Tibial artery (tissue), 4 donors: ENCODE measurements around the gene DNAJC7.

Experiments
- DNase-seq, 2 donors: peaks; one replicate each; pipeline ENCODE4 v3.0.0-alpha.2; 2019
- H3K27ac ChIP-seq, 2 donors: fragments of 200-600 bp; sonication (generic) in 1 of 2; 1 replicate in 1 of 2; 2 replicates in 1 of 2; pipeline ENCODE4 v1.5.1; 2018 to 2019; ENCODE audit warnings: mild to moderate bottlenecking in 1 of 2
- H3K27me3 ChIP-seq, 2 donors: fragments of 200-600 bp; sonication (generic) in 1 of 2; one replicate each; pipeline versions ENCODE4 v1.5.1 to v1.6.0; 2016 to 2019
- H3K36me3 ChIP-seq, 3 donors: fragments of 200-600 bp; sonication (generic) in 2 of 3; one replicate each; pipeline ENCODE4 v1.5.1; 2016 to 2019; ENCODE audit warnings: mild to moderate bottlenecking in 2 of 3
- H3K4me1 ChIP-seq, 4 donors: fragments of 200-600 bp; sonication (generic) in 2 of 4; 1 replicate in 3 of 4; 2 replicates in 1 of 4; pipeline ENCODE4 v1.5.1; 2016 to 2019
- H3K4me3 ChIP-seq, 2 donors: fragments of 200-600 bp; sonication (generic) in 1 of 2; 1 replicate in 1 of 2; 2 replicates in 1 of 2; pipeline ENCODE4 v1.5.1; 2018 to 2019; ENCODE audit warnings: mild to moderate bottlenecking in 2 of 2
- H3K9me3 ChIP-seq, 3 donors: fragments of 200-600 bp; sonication (generic) in 1 of 3; one replicate each; pipeline ENCODE4 v1.5.1; 2016 to 2019
- intact Hi-C: fragments of 100-400 bp; cut with DNase I; formaldehyde crosslinking; loops from one replicate; pipeline ENCODE4 v1.15.0; 2023; ENCODE audit warnings: low total_unique reads
- TF ChIP-seq, protein P1 (sequence below), 2 experiments: fragments of 200-600 bp in 1 of 2; fragments of 450-650 bp in 1 of 2; IDR thresholded peaks; one replicate each; pipeline ENCODE4 v1.5.1; 2017 to 2019; ENCODE audit warnings: antibody characterized with exemption in 2 of 2, mild to moderate bottlenecking in 1 of 2, moderate library complexity in 1 of 2

The DNAJC7 gene, protein sequence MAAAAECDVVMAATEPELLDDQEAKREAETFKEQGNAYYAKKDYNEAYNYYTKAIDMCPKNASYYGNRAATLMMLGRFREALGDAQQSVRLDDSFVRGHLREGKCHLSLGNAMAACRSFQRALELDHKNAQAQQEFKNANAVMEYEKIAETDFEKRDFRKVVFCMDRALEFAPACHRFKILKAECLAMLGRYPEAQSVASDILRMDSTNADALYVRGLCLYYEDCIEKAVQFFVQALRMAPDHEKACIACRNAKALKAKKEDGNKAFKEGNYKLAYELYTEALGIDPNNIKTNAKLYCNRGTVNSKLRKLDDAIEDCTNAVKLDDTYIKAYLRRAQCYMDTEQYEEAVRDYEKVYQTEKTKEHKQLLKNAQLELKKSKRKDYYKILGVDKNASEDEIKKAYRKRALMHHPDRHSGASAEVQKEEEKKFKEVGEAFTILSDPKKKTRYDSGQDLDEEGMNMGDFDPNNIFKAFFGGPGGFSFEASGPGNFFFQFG

DNA sequence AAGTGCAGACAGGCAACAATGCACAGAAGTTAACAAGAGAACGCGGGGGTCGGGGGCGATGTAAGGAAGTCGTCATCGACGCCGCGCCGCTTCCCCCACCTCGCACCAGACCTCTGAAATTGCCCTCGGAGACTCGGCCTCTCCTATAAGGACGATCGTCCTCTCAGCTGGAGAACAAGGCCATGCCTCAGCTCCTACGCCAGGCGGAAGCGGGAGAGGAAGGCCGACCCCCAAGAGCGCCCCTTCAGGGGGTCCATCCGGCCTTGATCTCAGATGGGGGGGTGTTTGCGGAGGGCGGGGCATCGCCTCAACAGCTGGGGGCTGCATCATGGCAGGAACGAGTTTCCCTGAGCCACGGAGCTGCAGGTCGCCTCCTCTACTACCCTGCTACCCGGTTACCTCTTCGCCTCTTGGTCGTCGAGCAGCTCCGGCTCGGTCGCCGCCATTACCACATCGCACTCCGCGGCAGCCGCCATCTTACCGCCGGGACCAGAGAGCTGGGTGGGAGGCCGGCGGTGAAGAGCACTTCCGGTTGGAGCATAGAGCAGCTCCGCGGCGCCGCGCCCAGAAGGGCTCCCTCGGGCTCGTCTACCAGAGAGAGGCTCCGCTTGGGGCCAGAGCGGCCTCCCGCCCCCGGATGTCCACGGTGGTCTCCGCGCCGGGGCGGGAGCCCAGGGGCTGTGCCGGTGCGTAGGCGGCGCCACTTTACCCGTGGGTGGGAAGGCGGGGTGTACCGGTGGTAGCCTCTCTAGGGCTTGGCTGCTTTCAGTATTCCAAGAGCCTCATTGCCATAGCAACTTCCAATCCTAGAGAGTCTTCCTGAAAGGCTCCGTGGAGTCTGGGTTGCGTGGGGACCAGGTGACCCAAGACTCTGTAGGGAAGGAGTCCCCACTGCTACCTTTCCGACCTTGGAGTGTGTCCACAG is at the start of gene DNAJC7:
Gene DNAJC7, minus strand, starts transcription at position 499 of the 925 bp plus-strand sequence. Its CDS starts 23 bp downstream, at position 476.
- H3K27me3 ChIP-seq, result no peaks in the 10 kb centered on the region
- peaks cover 0 to 62% (median 55%) of the 10 kb centered on the region in 4 donors for H3K4me1 ChIP-seq
- H3K27ac ChIP-seq, result peak within 1 kb of the TSS; percentile 79 to 89
- peaks cover 2 to 9% (median 8%) of the 10 kb centered on the region in 3 donors for H3K36me3 ChIP-seq
- intact Hi-C loops, result no loop called here
- peak; percentile 91 to 94 for DNase-seq
- H3K9me3 ChIP-seq, result no peaks in the 10 kb centered on the region
- TF ChIP-seq, protein P1, sequence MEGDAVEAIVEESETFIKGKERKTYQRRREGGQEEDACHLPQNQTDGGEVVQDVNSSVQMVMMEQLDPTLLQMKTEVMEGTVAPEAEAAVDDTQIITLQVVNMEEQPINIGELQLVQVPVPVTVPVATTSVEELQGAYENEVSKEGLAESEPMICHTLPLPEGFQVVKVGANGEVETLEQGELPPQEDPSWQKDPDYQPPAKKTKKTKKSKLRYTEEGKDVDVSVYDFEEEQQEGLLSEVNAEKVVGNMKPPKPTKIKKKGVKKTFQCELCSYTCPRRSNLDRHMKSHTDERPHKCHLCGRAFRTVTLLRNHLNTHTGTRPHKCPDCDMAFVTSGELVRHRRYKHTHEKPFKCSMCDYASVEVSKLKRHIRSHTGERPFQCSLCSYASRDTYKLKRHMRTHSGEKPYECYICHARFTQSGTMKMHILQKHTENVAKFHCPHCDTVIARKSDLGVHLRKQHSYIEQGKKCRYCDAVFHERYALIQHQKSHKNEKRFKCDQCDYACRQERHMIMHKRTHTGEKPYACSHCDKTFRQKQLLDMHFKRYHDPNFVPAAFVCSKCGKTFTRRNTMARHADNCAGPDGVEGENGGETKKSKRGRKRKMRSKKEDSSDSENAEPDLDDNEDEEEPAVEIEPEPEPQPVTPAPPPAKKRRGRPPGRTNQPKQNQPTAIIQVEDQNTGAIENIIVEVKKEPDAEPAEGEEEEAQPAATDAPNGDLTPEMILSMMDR (IDR thresholded peaks at IDR 0.05), result no peak
- peak within 1 kb of the TSS; percentile 83 to 87 for H3K4me3 ChIP-seq

DNA sequence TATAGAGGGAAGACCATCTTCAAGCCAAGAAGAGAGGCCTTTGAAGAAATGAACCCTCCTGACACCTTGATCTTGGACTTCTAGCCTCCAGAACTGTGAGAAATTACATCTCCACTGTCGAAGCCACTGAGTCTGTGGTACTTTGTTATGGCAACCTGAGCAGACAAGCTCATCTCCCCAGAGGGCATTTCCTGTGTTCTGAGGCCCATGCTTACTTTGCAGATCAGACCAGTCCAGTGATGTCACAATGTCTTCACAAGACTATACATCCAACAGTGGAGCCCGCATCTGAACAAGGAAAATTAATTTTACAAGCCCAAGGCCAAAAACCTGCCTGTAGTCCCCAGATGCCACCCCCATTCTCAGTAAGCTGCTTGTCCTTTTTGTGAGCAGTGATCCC is 48.0 kb upstream of the DNAJC7 start:
- Histone ChIP-seq H3K27ac (no peak overlapping the region), H3K27me3 (peaks cover 0 to 36% of the 10 kb centered on the region in 2 donors), H3K9me3 (no peaks in the 10 kb centered on the region), H3K4me3 (no peak overlapping the region), H3K4me1 (no peaks in the 10 kb centered on the region), H3K36me3 (no peaks in the 10 kb centered on the region)
- no peak for DNase-seq
- intact Hi-C loops, result loop anchor here (5.0 kb wide), 2 partner anchors 37 to 52 kb away; no protein-coding TSS in a partner anchor
- TF ChIP-seq, protein P1 (IDR thresholded peaks at IDR 0.05), result no peak

DNA sequence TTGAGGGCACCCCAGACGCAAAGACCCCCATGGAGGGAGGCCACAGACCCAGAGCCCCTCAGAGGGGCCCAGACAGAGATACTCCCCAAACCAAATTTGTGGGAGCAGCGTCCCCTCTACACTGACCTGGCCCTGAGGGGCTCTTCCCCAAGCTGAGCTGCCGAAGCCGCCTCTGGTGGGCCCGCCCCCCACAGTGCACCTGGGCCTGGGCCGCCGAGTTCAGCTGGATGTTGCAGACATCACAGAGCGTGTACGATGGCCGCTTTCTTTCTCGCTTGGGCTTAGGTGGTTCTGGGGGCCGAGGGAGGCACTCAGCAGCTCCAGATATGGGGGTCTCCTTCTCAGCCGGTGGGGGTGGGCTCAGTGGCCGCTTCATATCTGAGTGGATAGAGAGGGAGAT is 45.4 kb upstream of the DNAJC7 start:
- no peaks in the 10 kb centered on the region for H3K9me3 ChIP-seq
- no peak for DNase-seq
- H3K36me3 ChIP-seq, result no peaks in the 10 kb centered on the region
- H3K27ac ChIP-seq, result no peak overlapping the region
- no peak overlapping the region for H3K4me3 ChIP-seq
- H3K27me3 ChIP-seq, result peaks cover 0 to 31% of the 10 kb centered on the region in 2 donors
- intact Hi-C loops, result no loop called here
- no peaks in the 10 kb centered on the region for H3K4me1 ChIP-seq
- TF ChIP-seq, protein P1 (IDR thresholded peaks at IDR 0.05), result no peak

DNA sequence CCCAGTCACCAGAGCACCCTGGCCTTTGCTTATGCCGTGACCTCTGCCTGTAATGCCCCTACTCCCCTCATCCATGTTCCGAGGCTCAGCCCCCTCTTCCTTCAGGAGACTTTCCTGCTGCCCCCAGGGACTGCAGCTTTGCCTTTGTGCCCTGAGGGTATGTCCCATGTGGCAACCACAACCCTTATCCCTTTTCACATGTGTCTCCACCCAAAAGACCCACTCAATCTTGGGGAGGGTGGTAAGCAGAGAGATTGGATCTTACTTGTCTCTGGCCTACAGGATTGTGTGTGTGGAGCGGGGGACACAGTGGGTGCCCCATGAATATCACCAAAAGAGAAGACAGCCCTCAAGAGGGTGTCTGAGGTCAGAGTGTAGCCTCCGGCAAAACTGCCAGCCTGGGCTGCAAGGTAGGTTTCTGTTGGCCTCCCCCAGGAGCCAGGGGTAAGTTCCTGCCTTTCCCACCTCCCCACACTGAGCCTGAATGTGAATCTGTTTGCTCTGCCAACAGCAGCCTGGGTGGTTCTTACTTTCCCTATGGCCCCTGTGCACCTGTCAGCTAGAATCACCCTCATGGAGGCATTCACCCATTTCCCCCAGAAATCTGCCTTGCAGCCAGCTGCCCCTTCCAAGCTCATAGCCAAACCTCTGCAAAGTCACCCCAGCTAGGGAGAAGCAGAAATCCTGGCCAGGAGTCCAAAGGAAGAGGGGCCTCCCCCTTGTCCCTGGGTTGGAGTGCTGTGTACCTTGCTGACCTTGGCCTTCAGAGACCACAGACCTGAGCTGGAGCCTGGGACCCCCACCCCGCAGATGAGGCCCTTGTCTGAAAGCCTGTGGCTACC is 44.6 kb upstream of the DNAJC7 start:
- H3K4me3 ChIP-seq, result no peak overlapping the region
- DNase-seq, result no peak
- TF ChIP-seq, protein P1 (IDR thresholded peaks at IDR 0.05), result no peak
- H3K9me3 ChIP-seq, result no peaks in the 10 kb centered on the region
- no peak overlapping the region for H3K27ac ChIP-seq
- H3K36me3 ChIP-seq, result no peaks in the 10 kb centered on the region
- H3K4me1 ChIP-seq, result no peaks in the 10 kb centered on the region
- intact Hi-C loops, result no loop called here
- peaks cover 0 to 29% of the 10 kb centered on the region in 2 donors for H3K27me3 ChIP-seq

DNA sequence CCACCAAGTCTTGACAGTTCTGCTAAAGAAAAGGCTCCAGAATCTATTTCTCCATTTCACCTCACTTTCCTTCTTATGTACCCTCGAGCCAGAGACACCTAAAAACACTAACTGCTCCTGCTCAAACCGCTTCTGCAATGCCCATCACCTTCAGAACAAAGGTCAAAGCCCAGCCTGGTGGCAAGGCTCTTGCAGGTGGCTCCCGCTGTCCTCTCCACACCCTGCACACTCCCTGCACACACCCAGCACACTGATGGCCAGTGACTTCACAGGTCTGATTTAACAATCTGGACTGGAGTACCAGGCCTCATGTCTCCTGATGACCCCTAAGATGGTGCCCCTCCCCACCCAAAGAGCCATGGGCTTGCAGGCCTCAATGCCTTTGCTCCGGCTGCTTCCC is 43.0 kb upstream of the DNAJC7 start:
- peaks cover 0 to 38% of the 10 kb centered on the region in 2 donors for H3K27me3 ChIP-seq
- no peak for DNase-seq
- no peaks in the 10 kb centered on the region for H3K4me1 ChIP-seq
- intact Hi-C loops, result no loop called here
- H3K4me3 ChIP-seq, result no peak overlapping the region
- no peak overlapping the region for H3K27ac ChIP-seq
- H3K9me3 ChIP-seq, result no peaks in the 10 kb centered on the region
- no peaks in the 10 kb centered on the region for H3K36me3 ChIP-seq
- TF ChIP-seq, protein P1 (IDR thresholded peaks at IDR 0.05), result no peak
